Psoas muscle (tissue), 8 donors: ENCODE measurements around the gene COL8A1. TPM values are rescaled to one million over a fixed set of nuclear protein-coding genes. Genes with fewer than 3 reads are reported as not detected.
"Not testable (repeated sequence)": the region's sequence is repeated elsewhere in the genome, so short reads cannot be mapped to it uniquely, and the experiment has no call there.

Experiments
- ATAC-seq, 4 donors: fragments of 200-7000 bp; cut with Tn5 transposase; one replicate each; pipeline ENCODE4 v1.9.1; 2020; ENCODE audit warnings: moderate library complexity in 3 of 4, mild to moderate bottlenecking in 2 of 4
- DNase-seq, 2 donors: peaks; one replicate each; pipeline ENCODE4 v3.0.0-alpha.2; 2020
- H3K27ac ChIP-seq: fragments of 200-600 bp; one replicate; pipeline ENCODE4 v1.8.0; 2022
- H3K27me3 ChIP-seq, 3 donors: fragments of 200-600 bp in 1 of 3; one replicate each; pipeline versions ENCODE4 v1.6.1 to v1.8.0; 2013 to 2022; ENCODE audit warnings: low read length in 2 of 3, mild to moderate bottlenecking in 2 of 3, moderate library complexity in 1 of 3; ENCODE audit not compliant: insufficient read depth in 3 of 3
- H3K36me3 ChIP-seq, 2 donors: fragments of 200-600 bp in 1 of 2; one replicate each; pipeline versions ENCODE4 v1.6.1 to v1.8.0; 2013 to 2022; ENCODE audit warnings: low read depth in 1 of 2, mild to moderate bottlenecking in 1 of 2, moderate library complexity in 1 of 2; ENCODE audit not compliant: insufficient read depth in 1 of 2
- H3K4me1 ChIP-seq: fragments of 200-600 bp; one replicate; pipeline ENCODE4 v1.8.0; 2022
- H3K4me3 ChIP-seq: fragments of 200-600 bp; one replicate; pipeline ENCODE4 v1.8.0; 2022; ENCODE audit warnings: mild to moderate bottlenecking
- H3K9me3 ChIP-seq: fragments of 200-600 bp; one replicate; pipeline ENCODE4 v1.8.0; 2022
- WGBS, 3 donors: extraction: QIAGEN DNeasy Blood & Tissue Kit; methylation state at CpG; one replicate each; pipeline versions ENCODE4 v1.1.6 to v1.1.7; 2013; 5-methylcytosine and 5-hydroxymethylcytosine counted together
- intact Hi-C, 2 donors: fragments of 100-400 bp; cut with DNase I; formaldehyde crosslinking; loops; one replicate each; pipeline versions ENCODE4 v1.11.0 to v1.14.2; 2022
- polyA plus RNA-seq, 3 donors: library from polyadenylated mRNA; stranded (reverse); fragments of 200-250 nt; gene quantifications; one replicate each; pipeline ENCODE4 v1.2.3, GENCODE V29; 2013
- total RNA-seq, 4 donors: library from RNA; stranded (reverse); fragmentation: NEBNext Ultra II Directional in 2 of 4; extraction: Animal tissue kit (Norgen Biotek cat#: 25700) in 2 of 4; gene quantifications; one replicate each; pipeline versions ENCODE4 v1.2.1 to v1.2.4, GENCODE V29; 2021 to 2023
- TF ChIP-seq, protein P1 (sequence below): fragments of 200-600 bp; IDR thresholded peaks from one replicate; pipeline ENCODE4 v1.8.0; 2022; ENCODE audit warnings: antibody characterized with exemption
- donor health status: healthy with polysubstance abuse.
- donor health status: DM: no; HTN: no; CAD: no; lungs with moderate emphysema.
- donor health status: Bipolar disorder and iron deficiency.
- donor health status: healthy.
- donor health status: DM: yes; HTN: yes; CAD: no.
- donor health status: DM: no; HTN: no; CAD: no.
- donor health status: DM: no; HTN: no; CAD: no.
- donor health status: DM: yes; HTN: yes; CAD: no.

COL8A1 gene
- total and polyA plus RNA-seq, 7 donors, result 1.2 to 11.3 (median 2.3) TPM

DNA sequence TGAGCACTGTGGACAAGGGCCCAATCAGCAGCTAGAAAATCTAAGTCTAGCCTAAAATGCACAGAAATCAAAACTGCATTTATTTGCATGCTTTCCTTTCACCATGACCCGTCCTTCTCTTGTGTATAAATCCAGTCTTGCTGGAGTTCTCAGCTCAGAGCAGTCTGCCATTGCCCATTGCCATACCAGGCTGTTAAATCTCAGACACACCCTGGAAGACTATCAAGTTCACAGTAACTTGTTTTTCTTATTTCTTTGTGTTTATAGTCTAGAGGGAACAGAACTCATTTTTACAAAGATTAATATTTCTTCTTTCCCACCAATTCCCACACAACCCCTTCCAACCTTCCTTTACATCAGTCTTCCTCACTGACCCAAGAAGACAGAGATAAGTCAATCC is 85.9 kb downstream of the COL8A1 start:
- ATAC-seq, result no peak
- intact Hi-C loops, result no loop called here

GRCh38 chr3:99730870-99731269 is 92.5 kb downstream of the COL8A1 start:
- DNase-seq (no peak), ATAC-seq (no peak)
- Histone ChIP-seq H3K27ac (no peak overlapping the region), H3K4me3 (no peak overlapping the region), H3K27me3 (no peaks in the 10 kb centered on the region), H3K9me3 (no peaks in the 10 kb centered on the region), H3K36me3 (no peaks in the 10 kb centered on the region), H3K4me1 (no peaks in the 10 kb centered on the region)
- TF ChIP-seq, protein P1, sequence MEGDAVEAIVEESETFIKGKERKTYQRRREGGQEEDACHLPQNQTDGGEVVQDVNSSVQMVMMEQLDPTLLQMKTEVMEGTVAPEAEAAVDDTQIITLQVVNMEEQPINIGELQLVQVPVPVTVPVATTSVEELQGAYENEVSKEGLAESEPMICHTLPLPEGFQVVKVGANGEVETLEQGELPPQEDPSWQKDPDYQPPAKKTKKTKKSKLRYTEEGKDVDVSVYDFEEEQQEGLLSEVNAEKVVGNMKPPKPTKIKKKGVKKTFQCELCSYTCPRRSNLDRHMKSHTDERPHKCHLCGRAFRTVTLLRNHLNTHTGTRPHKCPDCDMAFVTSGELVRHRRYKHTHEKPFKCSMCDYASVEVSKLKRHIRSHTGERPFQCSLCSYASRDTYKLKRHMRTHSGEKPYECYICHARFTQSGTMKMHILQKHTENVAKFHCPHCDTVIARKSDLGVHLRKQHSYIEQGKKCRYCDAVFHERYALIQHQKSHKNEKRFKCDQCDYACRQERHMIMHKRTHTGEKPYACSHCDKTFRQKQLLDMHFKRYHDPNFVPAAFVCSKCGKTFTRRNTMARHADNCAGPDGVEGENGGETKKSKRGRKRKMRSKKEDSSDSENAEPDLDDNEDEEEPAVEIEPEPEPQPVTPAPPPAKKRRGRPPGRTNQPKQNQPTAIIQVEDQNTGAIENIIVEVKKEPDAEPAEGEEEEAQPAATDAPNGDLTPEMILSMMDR, result no peak
- intact Hi-C loops, result no loop called here
- 30 to 52% (median 33%) methylated on average over 2 of the region's 2 CpGs for WGBS, 3 donors

More for the DNA sequence above, 85.9 kb downstream of the COL8A1 start:
- no peak overlapping the region for H3K4me3 ChIP-seq
- DNase-seq, result no peak
- WGBS, 3 donors, result 37 to 55% (median 46%) methylated on average over 1 of the region's 1 CpG
- H3K27me3 ChIP-seq, result no peaks in the 10 kb centered on the region
- H3K4me1 ChIP-seq, result no peaks in the 10 kb centered on the region
- no peak overlapping the region for H3K27ac ChIP-seq
- H3K36me3 ChIP-seq, result no peaks in the 10 kb centered on the region
- H3K9me3 ChIP-seq, result no peaks in the 10 kb centered on the region
- TF ChIP-seq, protein P1, result no peak

GRCh38 chr3:99731499-99731898 is 93.1 kb downstream of the COL8A1 start:
- Histone ChIP-seq H3K36me3 (no peaks in the 10 kb centered on the region), H3K4me3 (no peak overlapping the region), H3K27me3 (no peaks in the 10 kb centered on the region), H3K9me3 (no peaks in the 10 kb centered on the region), H3K4me1 (no peaks in the 10 kb centered on the region), H3K27ac (no peak overlapping the region)
- intact Hi-C loops, result no loop called here
- 84 to 92% (median 86%) methylated on average over 1 of the region's 1 CpG for WGBS, 3 donors
- TF ChIP-seq, protein P1, result no peak
- ATAC-seq, result no peak
- DNase-seq, result no peak

- 88 to 98% (median 90%) methylated on average over 2 of the region's 2 CpGs for WGBS, 3 donors
- H3K27ac ChIP-seq, H3K27me3 ChIP-seq, H3K4me3 ChIP-seq, H3K36me3 ChIP-seq, H3K4me1 ChIP-seq, intact Hi-C loops, H3K9me3 ChIP-seq, ATAC-seq, DNase-seq: not testable (repeated sequence)
These were observed 102.0 kb downstream of the COL8A1 start for GRCh38 chr3:99740371-99740770.

DNA sequence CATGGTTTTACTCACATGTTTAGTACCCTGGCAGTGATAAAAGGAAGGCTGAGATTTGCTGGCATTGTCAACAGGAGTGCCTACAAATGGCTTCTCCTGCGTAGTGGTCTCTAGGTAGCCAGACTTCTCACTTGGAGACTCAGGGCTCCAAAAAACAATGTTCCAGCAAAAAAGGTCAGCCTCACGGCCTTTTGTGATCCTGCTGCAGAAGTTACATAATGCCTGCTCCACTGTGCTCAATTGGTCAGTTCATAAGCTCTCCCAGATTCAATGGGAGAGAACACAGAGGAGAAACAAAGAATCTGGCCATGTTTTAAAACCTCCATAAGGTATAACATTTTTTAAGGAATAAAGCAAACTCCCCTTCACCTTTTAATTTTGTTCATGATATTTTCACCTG is 103.2 kb downstream of the COL8A1 start:
- no peaks in the 10 kb centered on the region for H3K4me1 ChIP-seq
- no peak overlapping the region for H3K4me3 ChIP-seq
- 67 to 71% (median 67%) methylated on average over 2 of the region's 2 CpGs for WGBS, 3 donors
- ATAC-seq (no peak), DNase-seq (no peak)
- no peaks in the 10 kb centered on the region for H3K9me3 ChIP-seq
- H3K36me3 ChIP-seq, result no peaks in the 10 kb centered on the region
- intact Hi-C loops, result no loop called here
- TF ChIP-seq, protein P1, result no peak
- no peak overlapping the region for H3K27ac ChIP-seq
- H3K27me3 ChIP-seq, result no peaks in the 10 kb centered on the region
